Neural cell (in vitro differentiated cells): ENCODE results near the gene TMEM167B. TPM values are rescaled to one million over a fixed set of nuclear protein-coding genes. Genes with fewer than 3 reads are reported as not detected.

Experiments
- H2AFZ ChIP-seq: fragments of 200-600, 300-800 bp; sonication (generic), shearing (Covaris generic); 2 replicates; pipeline ENCODE4 v1.6.0; 2014; ENCODE audit warnings: low read depth, mild to moderate bottlenecking, antibody characterized with exemption, low read length, moderate library complexity
- H3F3A ChIP-seq: fragments of 200-600 bp; shearing (Covaris generic); 2 replicates; pipeline ENCODE4 v1.6.1; 2016; ENCODE audit warnings: mild to moderate bottlenecking, moderate library complexity, mixed read lengths, antibody characterized with exemption, low read length; ENCODE audit not compliant: insufficient read depth, poor library complexity, severe bottlenecking
- H3K27ac ChIP-seq: fragments of 200-600, 300-800 bp; sonication (generic), shearing (Covaris generic); 2 replicates; pipeline ENCODE4 v1.5.1; 2014; ENCODE audit warnings: mild to moderate bottlenecking, low read length, moderate library complexity
- H3K27me3 ChIP-seq: fragments of 300-800, 200-600 bp; sonication (generic), shearing (Covaris generic); 2 replicates; pipeline ENCODE4 v1.6.0; 2014; ENCODE audit warnings: mild to moderate bottlenecking, low read depth, low read length, moderate library complexity; ENCODE audit not compliant: insufficient read depth
- H3K36me3 ChIP-seq: fragments of 300-800, 200-600 bp; sonication (generic), shearing (Covaris generic); 2 replicates; pipeline ENCODE4 v1.5.1; 2014; ENCODE audit warnings: mild to moderate bottlenecking, antibody characterized with exemption, low read length, moderate library complexity; ENCODE audit not compliant: insufficient read depth
- H3K4me2 ChIP-seq: fragments of 300-800, 200-600 bp; sonication (generic), shearing (Covaris generic); 2 replicates; pipeline ENCODE4 v1.6.0; 2014; ENCODE audit warnings: mild to moderate bottlenecking, low read length
- H3K4me3 ChIP-seq: fragments of 300-800, 200-600 bp; sonication (generic), shearing (Covaris generic); 2 replicates; pipeline ENCODE4 v1.5.1; 2014; ENCODE audit warnings: mild to moderate bottlenecking, low read length, moderate library complexity
- H3K79me2 ChIP-seq: fragments of 200-600 bp; shearing (Covaris generic); replicated peaks from 2 replicates; pipeline ENCODE4 v1.6.0; 2014; ENCODE audit warnings: mild to moderate bottlenecking, low read length, moderate library complexity; ENCODE audit not compliant: insufficient read depth
- H3K9ac ChIP-seq: fragments of 300-800, 200-600 bp; sonication (generic), shearing (Covaris generic); 2 replicates; pipeline ENCODE4 v1.6.1; 2016; ENCODE audit warnings: mild to moderate bottlenecking, low read length, mixed read lengths
- H3K9me2 ChIP-seq: fragments of 200-600 bp; shearing (Covaris generic); 2 replicates; pipeline ENCODE4 v1.6.1; 2016; ENCODE audit warnings: mild to moderate bottlenecking, low read length, mixed read lengths; ENCODE audit not compliant: insufficient read depth
- H3K9me3 ChIP-seq: fragments of 200-600, 300-800 bp; sonication (generic), shearing (Covaris generic); 2 replicates; pipeline ENCODE4 v1.6.1; 2016; ENCODE audit warnings: mild to moderate bottlenecking, mixed run types, low read length, moderate library complexity, mixed read lengths
- H4K20me1 ChIP-seq: fragments of 200-600 bp; shearing (Covaris generic); 2 replicates; pipeline ENCODE4 v1.6.1; 2016; ENCODE audit warnings: mild to moderate bottlenecking, mixed run types; ENCODE audit not compliant: insufficient read depth
- EP300 ChIP-seq: fragments of 450-650 bp; conservative IDR thresholded peaks from 2 replicates; pipeline ENCODE4 v1.6.1; 2014; ENCODE audit warnings: antibody characterized with exemption, mild to moderate bottlenecking, moderate library complexity; ENCODE audit not compliant: poor library complexity, severe bottlenecking
- EZH2 ChIP-seq: fragments of 200-600, 300-800 bp; shearing (Covaris generic), sonication (generic); IDR thresholded peaks from 2 replicates; pipeline ENCODE4 v1.6.1; 2014; ENCODE audit warnings: antibody characterized with exemption, low read length, borderline replicate concordance, mild to moderate bottlenecking; ENCODE audit not compliant: insufficient read depth, poor library complexity, severe bottlenecking
- MXI1 ChIP-seq: fragments of 450-650 bp; conservative IDR thresholded peaks from 2 replicates; pipeline ENCODE4 v1.6.1; 2014; ENCODE audit warnings: antibody characterized with exemption, mild to moderate bottlenecking; ENCODE audit not compliant: poor library complexity, severe bottlenecking
- POLR2AphosphoS5 ChIP-seq: IDR thresholded peaks from 2 replicates; pipeline ENCODE4 v1.6.1; 2012
- RAD21 ChIP-seq: fragments of 450-650 bp; conservative IDR thresholded peaks from 2 replicates; pipeline ENCODE4 v1.6.1; 2014; ENCODE audit warnings: antibody characterized with exemption, mild to moderate bottlenecking, moderate library complexity
- SMC3 ChIP-seq: fragments of 450-650 bp; conservative IDR thresholded peaks from 2 replicates; pipeline ENCODE4 v1.6.1; 2014; ENCODE audit warnings: antibody characterized with exemption, mild to moderate bottlenecking, moderate library complexity; ENCODE audit not compliant: poor library complexity
- TAF1 ChIP-seq: IDR thresholded peaks from 2 replicates; pipeline ENCODE4 v1.6.1; 2012; ENCODE audit warnings: low read depth
- polyA plus RNA-seq: library from polyadenylated mRNA; depleted of rRNA; stranded (reverse); fragments of >200 nt; gene quantifications from 2 replicates; pipeline ENCODE4 v1.2.3, GENCODE V29; 2014
- TF ChIP-seq, protein P1 (sequence below): fragments of 450-650 bp; IDR thresholded peaks from 2 replicates; pipeline ENCODE4 v1.5.1; 2014; ENCODE audit warnings: antibody characterized with exemption, mild to moderate bottlenecking, moderate library complexity; ENCODE audit not compliant: poor library complexity, severe bottlenecking
- TF ChIP-seq, protein P2 (sequence below): IDR thresholded peaks from 2 replicates; pipeline ENCODE4 v1.6.1; 2012; ENCODE audit warnings: borderline replicate concordance

TMEM167B gene
- polyA plus RNA-seq, 1 donor from 2014 or later, result 53.9 TPM

GRCh38 chr1:109107785-109108184 lies 17.2 kb downstream of the TMEM167B start:
- Histone ChIP-seq H3K9me3 (no peaks in the 10 kb centered on the region), H2AFZ (no peak overlapping the region), H3K9ac (no peak overlapping the region), H3K4me3 (no peak overlapping the region), H3F3A (no peaks in the 10 kb centered on the region), H3K9me2 (no peaks in the 10 kb centered on the region), H3K79me2 (no peaks in the 10 kb centered on the region), H3K4me2 (no peak overlapping the region), H3K36me3 (no peaks in the 10 kb centered on the region), H4K20me1 (no peaks in the 10 kb centered on the region), H3K27ac (no peak overlapping the region), H3K27me3 (no peaks in the 10 kb centered on the region)
- TF ChIP-seq TAF1 (no peak), EP300 (no peak), POLR2AphosphoS5 (no peak), MXI1 (no peak), SMC3 (no peak), RAD21 (no peak), EZH2 (no peak)
- TF ChIP-seq, protein P1, sequence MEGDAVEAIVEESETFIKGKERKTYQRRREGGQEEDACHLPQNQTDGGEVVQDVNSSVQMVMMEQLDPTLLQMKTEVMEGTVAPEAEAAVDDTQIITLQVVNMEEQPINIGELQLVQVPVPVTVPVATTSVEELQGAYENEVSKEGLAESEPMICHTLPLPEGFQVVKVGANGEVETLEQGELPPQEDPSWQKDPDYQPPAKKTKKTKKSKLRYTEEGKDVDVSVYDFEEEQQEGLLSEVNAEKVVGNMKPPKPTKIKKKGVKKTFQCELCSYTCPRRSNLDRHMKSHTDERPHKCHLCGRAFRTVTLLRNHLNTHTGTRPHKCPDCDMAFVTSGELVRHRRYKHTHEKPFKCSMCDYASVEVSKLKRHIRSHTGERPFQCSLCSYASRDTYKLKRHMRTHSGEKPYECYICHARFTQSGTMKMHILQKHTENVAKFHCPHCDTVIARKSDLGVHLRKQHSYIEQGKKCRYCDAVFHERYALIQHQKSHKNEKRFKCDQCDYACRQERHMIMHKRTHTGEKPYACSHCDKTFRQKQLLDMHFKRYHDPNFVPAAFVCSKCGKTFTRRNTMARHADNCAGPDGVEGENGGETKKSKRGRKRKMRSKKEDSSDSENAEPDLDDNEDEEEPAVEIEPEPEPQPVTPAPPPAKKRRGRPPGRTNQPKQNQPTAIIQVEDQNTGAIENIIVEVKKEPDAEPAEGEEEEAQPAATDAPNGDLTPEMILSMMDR, result no peak
- TF ChIP-seq, protein P2, sequence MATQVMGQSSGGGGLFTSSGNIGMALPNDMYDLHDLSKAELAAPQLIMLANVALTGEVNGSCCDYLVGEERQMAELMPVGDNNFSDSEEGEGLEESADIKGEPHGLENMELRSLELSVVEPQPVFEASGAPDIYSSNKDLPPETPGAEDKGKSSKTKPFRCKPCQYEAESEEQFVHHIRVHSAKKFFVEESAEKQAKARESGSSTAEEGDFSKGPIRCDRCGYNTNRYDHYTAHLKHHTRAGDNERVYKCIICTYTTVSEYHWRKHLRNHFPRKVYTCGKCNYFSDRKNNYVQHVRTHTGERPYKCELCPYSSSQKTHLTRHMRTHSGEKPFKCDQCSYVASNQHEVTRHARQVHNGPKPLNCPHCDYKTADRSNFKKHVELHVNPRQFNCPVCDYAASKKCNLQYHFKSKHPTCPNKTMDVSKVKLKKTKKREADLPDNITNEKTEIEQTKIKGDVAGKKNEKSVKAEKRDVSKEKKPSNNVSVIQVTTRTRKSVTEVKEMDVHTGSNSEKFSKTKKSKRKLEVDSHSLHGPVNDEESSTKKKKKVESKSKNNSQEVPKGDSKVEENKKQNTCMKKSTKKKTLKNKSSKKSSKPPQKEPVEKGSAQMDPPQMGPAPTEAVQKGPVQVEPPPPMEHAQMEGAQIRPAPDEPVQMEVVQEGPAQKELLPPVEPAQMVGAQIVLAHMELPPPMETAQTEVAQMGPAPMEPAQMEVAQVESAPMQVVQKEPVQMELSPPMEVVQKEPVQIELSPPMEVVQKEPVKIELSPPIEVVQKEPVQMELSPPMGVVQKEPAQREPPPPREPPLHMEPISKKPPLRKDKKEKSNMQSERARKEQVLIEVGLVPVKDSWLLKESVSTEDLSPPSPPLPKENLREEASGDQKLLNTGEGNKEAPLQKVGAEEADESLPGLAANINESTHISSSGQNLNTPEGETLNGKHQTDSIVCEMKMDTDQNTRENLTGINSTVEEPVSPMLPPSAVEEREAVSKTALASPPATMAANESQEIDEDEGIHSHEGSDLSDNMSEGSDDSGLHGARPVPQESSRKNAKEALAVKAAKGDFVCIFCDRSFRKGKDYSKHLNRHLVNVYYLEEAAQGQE, result no peak

- no peak overlapping the region for H2AFZ ChIP-seq
- H3K4me2 ChIP-seq, result no peak overlapping the region
- no peaks in the 10 kb centered on the region for H3K79me2 ChIP-seq
- H3K4me3 ChIP-seq, result no peak overlapping the region
- H3K9me2 ChIP-seq, result no peaks in the 10 kb centered on the region
- no peaks in the 10 kb centered on the region for H3K27me3 ChIP-seq
- no peaks in the 10 kb centered on the region for H4K20me1 ChIP-seq
- TF ChIP-seq MXI1 (no peak), TAF1 (no peak), EZH2 (no peak), EP300 (no peak), RAD21 (no peak), SMC3 (no peak), POLR2AphosphoS5 (no peak)
- TF ChIP-seq, protein P2, result no peak
- TF ChIP-seq, protein P1, result no peak
- no peaks in the 10 kb centered on the region for H3K9me3 ChIP-seq
- no peak overlapping the region for H3K9ac ChIP-seq
- H3F3A ChIP-seq, result no peaks in the 10 kb centered on the region
- no peaks in the 10 kb centered on the region for H3K36me3 ChIP-seq
- no peak overlapping the region for H3K27ac ChIP-seq
Measured at GRCh38 chr1:109109906-109110305, 19.3 kb downstream of the TMEM167B start.
